GM21619 (cell line): ENCODE results near the gene NDUFV3.
"Not testable (repeated sequence)": the region's sequence is repeated elsewhere in the genome, so short reads cannot be mapped to it uniquely, and the experiment has no call there.

Experiments used
- ATAC-seq: cut with Tn5 transposase; IDR thresholded peaks from one replicate; pipeline ENCODE4 v1.9.1; 2021; ENCODE audit not compliant: unreplicated experiment

NDUFV3 gene

GRCh38 chr21:42887326-42887725, 5.8 kb upstream of the NDUFV3 start:
- no peak for ATAC-seq

GRCh38 chr21:42892582-42892930, 553 bp upstream of the NDUFV3 start:
- no peak for ATAC-seq

- no peak for ATAC-seq
These were observed 7.3 kb downstream of the NDUFV3 start for GRCh38 chr21:42900446-42900845.

GRCh38 chr21:42903817-42904216, 10.7 kb downstream of the NDUFV3 start:
- no peak for ATAC-seq

- no peak for ATAC-seq
These were observed 12.1 kb downstream of the NDUFV3 start for GRCh38 chr21:42905195-42905594.

GRCh38 chr21:42906233-42906632, 13.1 kb downstream of the NDUFV3 start:
- ATAC-seq = no peak

- ATAC-seq = not testable (repeated sequence)
These were observed 15.4 kb downstream of the NDUFV3 start for GRCh38 chr21:42908484-42908883.

GRCh38 chr21:42911920-42912319, 18.8 kb downstream of the NDUFV3 start:
- not testable (repeated sequence) for ATAC-seq

GRCh38 chr21:42913476-42913875, 20.4 kb downstream of the NDUFV3 start:
- no peak for ATAC-seq

- no peak for ATAC-seq
These were observed 25.2 kb downstream of the NDUFV3 start for GRCh38 chr21:42918291-42918690.

GRCh38 chr21:42921927-42922326, 28.8 kb downstream of the NDUFV3 start:
- ATAC-seq = no peak

GRCh38 chr21:42922918-42923317, 29.8 kb downstream of the NDUFV3 start:
- ATAC-seq = no peak

GRCh38 chr21:42923553-42924432, 30.7 kb downstream of the NDUFV3 start:
- ATAC-seq = no peak

GRCh38 chr21:42924433-42924751, 31.3 kb downstream of the NDUFV3 start:
- ATAC-seq = no peak

GRCh38 chr21:42925114-42925926, 32.2 kb downstream of the NDUFV3 start, which contains the start of gene ERVH48-1:
Gene ERVH48-1 (minus strand): TSS chr21:42925630. CDS start chr21:42919006, 6,624 bp downstream.
- ATAC-seq = no peak

GRCh38 chr21:42927474-42928200, 34.5 kb downstream of the NDUFV3 start:
- not testable (repeated sequence) for ATAC-seq

- no peak for ATAC-seq
These were observed 36.9 kb downstream of the NDUFV3 start for GRCh38 chr21:42929969-42930368.

- no peak for ATAC-seq
These were observed 38.6 kb downstream of the NDUFV3 start for GRCh38 chr21:42931560-42932235.

GRCh38 chr21:42932378-42933136, 39.4 kb downstream of the NDUFV3 start:
- not testable (repeated sequence) for ATAC-seq
